Measurements from ENCODE around the gene KLK14. TPM values are rescaled to one million over a fixed set of nuclear protein-coding genes. Genes with fewer than 3 reads are reported as not detected.

Gene KLK14
- total and polyA plus RNA-seq, 2 experiments from 2014 or later, result 0.13 TPM; not detected in 1

DNA sequence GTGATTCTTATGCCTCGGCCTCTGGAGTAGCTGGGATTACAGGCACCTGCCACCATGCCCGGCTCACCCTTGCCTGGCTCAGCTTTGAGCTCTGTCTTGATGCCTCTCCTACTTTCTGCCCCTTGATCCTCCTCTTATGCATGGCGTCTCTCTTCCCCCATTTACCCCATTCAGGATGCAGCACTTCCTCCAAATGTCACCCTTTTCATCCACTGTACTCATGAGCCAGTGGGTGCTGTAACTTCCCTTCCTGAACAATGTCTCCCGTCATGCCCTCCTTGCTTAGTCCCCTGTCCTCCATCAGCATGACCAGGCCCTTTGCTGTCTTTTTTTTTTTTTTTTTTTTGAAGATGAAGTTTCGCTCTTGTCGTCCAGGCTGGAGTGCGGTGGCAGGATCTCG lies 38.6 kb upstream of the KLK14 start:
- Histone ChIP-seq H3K36me3 (replicated peaks; ENCODE audit: insufficient read depth, low read depth) (no peaks in the 10 kb centered on the region), H3K4me3 (no peak overlapping the region), H3K4me1 (ENCODE audit: insufficient read depth) (no peaks in the 10 kb centered on the region), H3K27me3 (no peaks in the 10 kb centered on the region), H3K9me2 (replicated peaks; ENCODE audit: insufficient read depth) (no peaks in the 10 kb centered on the region), H2AFZ (no peak overlapping the region), H3K27ac (no peak overlapping the region), H4K20me1 (ENCODE audit: insufficient read depth, poor library complexity, severe bottlenecking) (no peaks in the 10 kb centered on the region), H3K4me2 (no peak overlapping the region), H3K9me3 (ENCODE audit: low read depth) (no peaks in the 10 kb centered on the region), H3K79me2 (no peaks in the 10 kb centered on the region)
- TF ChIP-seq EZH2 (IDR thresholded peaks at IDR 0.05; ENCODE audit: borderline replicate concordance) (no peak), EZH2phosphoT487 (IDR thresholded peaks at IDR 0.05; ENCODE audit: low read depth, severe bottlenecking, unreplicated experiment) (no peak), CTCF (IDR thresholded peaks at IDR 0.05; ENCODE audit: poor library complexity) (no peak)
- WGBS (ENCODE audit: low lambda C conversion rate, missing lambda C conversion rate), result 96% methylated on average over 8 of the region's 8 CpGs
- no peak for DNase-seq (ENCODE audit: low spot score)

DNA sequence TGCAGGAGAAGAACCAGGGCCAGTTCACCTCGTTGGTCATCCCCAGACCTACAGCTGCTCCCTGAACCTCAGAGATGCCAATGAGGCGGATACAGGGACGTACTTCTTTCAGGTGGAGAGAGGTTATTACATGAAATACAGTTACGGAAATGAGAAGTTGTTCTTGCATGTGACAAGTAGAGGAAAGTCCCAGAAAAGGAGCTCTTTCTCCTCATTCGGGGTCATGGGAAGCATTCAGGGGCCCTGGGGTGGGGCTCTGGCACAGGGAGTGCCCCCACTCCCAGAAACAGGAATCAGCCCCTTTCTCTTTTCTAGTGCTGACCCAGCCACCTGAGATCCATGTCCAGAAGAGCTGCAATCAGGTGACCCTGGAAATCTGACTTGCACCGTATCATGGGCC lies 37.5 kb upstream of the KLK14 start:
- Histone ChIP-seq H4K20me1 (ENCODE audit: insufficient read depth, poor library complexity, severe bottlenecking) (no peaks in the 10 kb centered on the region), H3K4me2 (no peak overlapping the region), H2AFZ (no peak overlapping the region), H3K27ac (no peak overlapping the region), H3K27me3 (no peaks in the 10 kb centered on the region), H3K4me3 (no peak overlapping the region), H3K36me3 (replicated peaks; ENCODE audit: insufficient read depth, low read depth) (no peaks in the 10 kb centered on the region), H3K9me3 (ENCODE audit: low read depth) (no peaks in the 10 kb centered on the region), H3K4me1 (ENCODE audit: insufficient read depth) (no peaks in the 10 kb centered on the region), H3K9me2 (replicated peaks; ENCODE audit: insufficient read depth) (no peaks in the 10 kb centered on the region), H3K79me2 (no peaks in the 10 kb centered on the region)
- no peak for TF ChIP-seq EZH2phosphoT487 (IDR thresholded peaks at IDR 0.05; ENCODE audit: low read depth, severe bottlenecking, unreplicated experiment)
- no peak for TF ChIP-seq EZH2 (IDR thresholded peaks at IDR 0.05; ENCODE audit: borderline replicate concordance)
- no peak for TF ChIP-seq CTCF (IDR thresholded peaks at IDR 0.05; ENCODE audit: poor library complexity)
- DNase-seq (ENCODE audit: low spot score), result no peak
- WGBS (ENCODE audit: low lambda C conversion rate, missing lambda C conversion rate), result 87% methylated on average over 6 of the region's 6 CpGs

- WGBS (ENCODE audit: low lambda C conversion rate, missing lambda C conversion rate), result 85% methylated on average over 6 of the region's 6 CpGs
- no peak for DNase-seq (ENCODE audit: low spot score)
- Histone ChIP-seq H4K20me1 (ENCODE audit: insufficient read depth, poor library complexity, severe bottlenecking) (no peaks in the 10 kb centered on the region), H3K36me3 (replicated peaks; ENCODE audit: insufficient read depth, low read depth) (no peaks in the 10 kb centered on the region), H3K9me2 (replicated peaks; ENCODE audit: insufficient read depth) (no peaks in the 10 kb centered on the region), H3K79me2 (no peaks in the 10 kb centered on the region), H3K4me3 (no peak overlapping the region), H3K9me3 (ENCODE audit: low read depth) (no peaks in the 10 kb centered on the region), H3K4me1 (ENCODE audit: insufficient read depth) (no peaks in the 10 kb centered on the region), H2AFZ (no peak overlapping the region), H3K27ac (no peak overlapping the region), H3K27me3 (no peaks in the 10 kb centered on the region), H3K4me2 (no peak overlapping the region)
- no peak for TF ChIP-seq EZH2phosphoT487 (IDR thresholded peaks at IDR 0.05; ENCODE audit: low read depth, severe bottlenecking, unreplicated experiment)
- no peak for TF ChIP-seq CTCF (IDR thresholded peaks at IDR 0.05; ENCODE audit: poor library complexity)
- TF ChIP-seq EZH2 (IDR thresholded peaks at IDR 0.05; ENCODE audit: borderline replicate concordance), result no peak
Observed at GRCh38 chr19:51119611-51120010, 36.9 kb upstream of the KLK14 start.

GRCh38 chr19:51119101-51119500 lies 36.4 kb upstream of the KLK14 start:
- no peaks in the 10 kb centered on the region for H4K20me1 ChIP-seq (ENCODE audit: insufficient read depth, poor library complexity, severe bottlenecking)
- H3K4me2 ChIP-seq, result no peak overlapping the region
- no peaks in the 10 kb centered on the region for H3K27me3 ChIP-seq
- H3K4me1 ChIP-seq (ENCODE audit: insufficient read depth), result no peaks in the 10 kb centered on the region
- no peaks in the 10 kb centered on the region for H3K79me2 ChIP-seq
- WGBS (ENCODE audit: low lambda C conversion rate, missing lambda C conversion rate), result 78% methylated on average over 4 of the region's 4 CpGs
- no peaks in the 10 kb centered on the region for H3K9me2 ChIP-seq (replicated peaks; ENCODE audit: insufficient read depth)
- no peak overlapping the region for H3K27ac ChIP-seq
- H2AFZ ChIP-seq, result no peak overlapping the region
- no peaks in the 10 kb centered on the region for H3K9me3 ChIP-seq (ENCODE audit: low read depth)
- H3K36me3 ChIP-seq (replicated peaks; ENCODE audit: insufficient read depth, low read depth), result no peaks in the 10 kb centered on the region
- TF ChIP-seq EZH2 (IDR thresholded peaks at IDR 0.05; ENCODE audit: borderline replicate concordance), result no peak
- TF ChIP-seq EZH2phosphoT487 (IDR thresholded peaks at IDR 0.05; ENCODE audit: low read depth, severe bottlenecking, unreplicated experiment), result no peak
- no peak for TF ChIP-seq CTCF (IDR thresholded peaks at IDR 0.05; ENCODE audit: poor library complexity)
- DNase-seq (ENCODE audit: low spot score), result no peak
- H3K4me3 ChIP-seq, result no peak overlapping the region
